Activated CD4-positive, alpha-beta T cell treated with anti-CD3 and anti-CD28 coated beads, Interleukin-2, amount 50 U/mL, for 16 hours (primary cell): ENCODE results near the gene APOD.

Source experiments
- DNase-seq: peaks from one replicate; pipeline ENCODE4 v3.0.0-alpha.2; 2020

Gene APOD

GRCh38 chr3:195584543-195584870 lies 767 bp upstream of the APOD start:
- DNase-seq = no peak

GRCh38 chr3:195582947-195583346 lies 793 bp downstream of the APOD start:
- no peak for DNase-seq

GRCh38 chr3:195580744-195581443 lies 2.8 kb downstream of the APOD start:
- DNase-seq = no peak

- DNase-seq = no peak
These were observed 4.5 kb downstream of the APOD start for GRCh38 chr3:195579281-195579680.

- DNase-seq = no peak
These were observed 5.2 kb downstream of the APOD start for GRCh38 chr3:195578565-195578964.

- DNase-seq = no peak
These were observed 6.0 kb downstream of the APOD start for GRCh38 chr3:195577645-195578177.

- DNase-seq = no peak
These were observed 9.0 kb downstream of the APOD start for GRCh38 chr3:195574497-195575304.

- DNase-seq = no peak
These were observed 9.9 kb downstream of the APOD start for GRCh38 chr3:195573611-195574496.

GRCh38 chr3:195571361-195571760 lies 12.4 kb downstream of the APOD start:
- DNase-seq = no peak

GRCh38 chr3:195570912-195571311 lies 12.8 kb downstream of the APOD start:
- DNase-seq = no peak

- DNase-seq = no peak
These were observed 13.4 kb downstream of the APOD start for GRCh38 chr3:195570344-195570743.

- no peak for DNase-seq
These were observed 15.1 kb downstream of the APOD start for GRCh38 chr3:195568630-195569029.

- DNase-seq = no peak
These were observed 16.9 kb downstream of the APOD start for GRCh38 chr3:195566797-195567196.

GRCh38 chr3:195565716-195566115 lies 18.0 kb downstream of the APOD start:
- DNase-seq = no peak

- DNase-seq = no peak
These were observed 20.4 kb downstream of the APOD start for GRCh38 chr3:195563317-195563716.

- no peak for DNase-seq
These were observed 23.9 kb downstream of the APOD start for GRCh38 chr3:195559723-195560409.

GRCh38 chr3:195558602-195559001 lies 25.1 kb downstream of the APOD start:
- peak; percentile 58 for DNase-seq

- no peak for DNase-seq
These were observed 26.4 kb downstream of the APOD start for GRCh38 chr3:195557322-195557721.

- DNase-seq = no peak
These were observed 27.4 kb downstream of the APOD start for GRCh38 chr3:195556390-195556789.

GRCh38 chr3:195555110-195555509 lies 28.6 kb downstream of the APOD start:
- no peak for DNase-seq

GRCh38 chr3:195554458-195554857 lies 29.3 kb downstream of the APOD start:
- no peak for DNase-seq

GRCh38 chr3:195553268-195553667 lies 30.5 kb downstream of the APOD start:
- no peak for DNase-seq
